ENCODE results near the gene PREX1.

PREX1 gene

GRCh38 chr20:48634641-48635040, 193.2 kb downstream of the PREX1 start:
- no peak for DNase-seq
- ATAC-seq: no peak

- no peak for ATAC-seq
- no peak for DNase-seq
Observed at GRCh38 chr20:48633620-48634257, 194.1 kb downstream of the PREX1 start.

- ATAC-seq: no peak
Observed at GRCh38 chr20:48632825-48633619, 194.8 kb downstream of the PREX1 start.

GRCh38 chr20:48632017-48632824, 195.6 kb downstream of the PREX1 start:
- peak; percentile 20 for DNase-seq
- ATAC-seq: no peak

More at GRCh38 chr20:48632825-48633619, 194.8 kb downstream of the PREX1 start:
- DNase-seq: no peak

- ATAC-seq (no peak), DNase-seq (no peak)
Observed at GRCh38 chr20:48631114-48632016, 196.4 kb downstream of the PREX1 start.

- ATAC-seq: no peak
Observed at GRCh38 chr20:48630342-48631075, 197.3 kb downstream of the PREX1 start.

GRCh38 chr20:48629960-48630315, 197.9 kb downstream of the PREX1 start:
- DNase-seq (no peak), ATAC-seq (no peak)

More at GRCh38 chr20:48630342-48631075, 197.3 kb downstream of the PREX1 start:
- no peak for DNase-seq

GRCh38 chr20:48629069-48629959, 198.5 kb downstream of the PREX1 start:
- DNase-seq (no peak), ATAC-seq (no peak)

GRCh38 chr20:48627737-48628128, 200.1 kb downstream of the PREX1 start:
- DNase-seq: no peak

GRCh38 chr20:48626938-48627736, 200.7 kb downstream of the PREX1 start:
- ATAC-seq (no peak), DNase-seq (no peak)

More at GRCh38 chr20:48627737-48628128, 200.1 kb downstream of the PREX1 start:
- no peak for ATAC-seq

- ATAC-seq (peak; percentile 25), DNase-seq (peak; percentile 17)
Observed at GRCh38 chr20:48626226-48626937, 201.4 kb downstream of the PREX1 start.

- no peak for ATAC-seq
- no peak for DNase-seq
Observed at GRCh38 chr20:48625136-48625900, 202.5 kb downstream of the PREX1 start.

- ATAC-seq: no peak
- no peak for DNase-seq
Observed at GRCh38 chr20:48624315-48625020, 203.3 kb downstream of the PREX1 start.

- ATAC-seq: no peak
- no peak for DNase-seq
Observed at GRCh38 chr20:48623906-48624265, 203.9 kb downstream of the PREX1 start.

- DNase-seq: no peak
- no peak for ATAC-seq
Observed at GRCh38 chr20:48623176-48623905, 204.5 kb downstream of the PREX1 start.

GRCh38 chr20:48622421-48622820, 205.4 kb downstream of the PREX1 start:
- no peak for ATAC-seq
- no peak for DNase-seq
